Measurements from ENCODE around the gene HEY2. TPM values are rescaled to one million over a fixed set of nuclear protein-coding genes. Genes with fewer than 3 reads are reported as not detected.

The HEY2 gene
- total and polyA plus RNA-seq, 2 of the 8 experiments (the other 6 are each of a cell fraction or from before 2014, with no cell fraction given) = 9.1 to 16.2 TPM

GRCh38 chr6:125780540-125781313, 31.3 kb downstream of the HEY2 start:
- Histone ChIP-seq H2BK15ac (ENCODE audit: low read length) (peak overlapping the region; percentile 4; the same call in 1 of the 2 replicates), H3K36me3 (ENCODE audit: control insufficient read depth in 2 of 4, insufficient read depth in 4 of 4, low read length in 3 of 4) (no peaks in the 10 kb centered on the region), H2BK12ac (ENCODE audit: low read depth, low read length) (peak overlapping the region; percentile 97), H3K27me3 (replicated peaks in 1 of 4; ENCODE audit: control insufficient read depth in 3 of 4, extremely low read depth in 1 of 4, insufficient read depth in 3 of 4, low read length in 3 of 4) (no peaks in the 10 kb centered on the region), H3K23me2 (ENCODE audit: low read depth, low read length) (peaks cover 7% of the 10 kb centered on the region), H3K9me3 (ENCODE audit: insufficient read depth in 2 of 2, low read depth in 1 of 2, low read length in 1 of 2) (peaks cover 0 to 2% of the 10 kb centered on the region in 2 experiments; a peak in 1 of 4 replicates), H3K4me1 (replicated peaks in 1 of 4; ENCODE audit: control insufficient read depth in 3 of 4, insufficient read depth in 4 of 4, low read length in 3 of 4) (no peaks in the 10 kb centered on the region; a peak in 1 of 7 replicates), H3K56ac (replicated peaks; ENCODE audit: insufficient read length, low read depth, low read length) (no peak overlapping the region), H2BK20ac (ENCODE audit: low read length) (peak overlapping the region; percentile 62; the same call in 1 of the 2 replicates), H2AFZ (ENCODE audit: low read length) (peak overlapping the region; percentile 94), H3K4me2 (ENCODE audit: insufficient read depth in 1 of 2, low read depth in 2 of 2, low read length in 2 of 2) (peak overlapping the region; percentile 75 to 78), H4K20me1 (replicated peaks in 1 of 2; ENCODE audit: control insufficient read depth in 1 of 2, insufficient read depth in 2 of 2, low read length in 2 of 2) (no peaks in the 10 kb centered on the region), H3K9ac (replicated peaks in 1 of 4; ENCODE audit: extremely low read depth in 1 of 4, low read depth in 3 of 4, low read length in 3 of 4) (peak overlapping the region; percentile 60 to 87 (median 72)), H3K18ac (ENCODE audit: extremely low read depth, low read length) (peak overlapping the region; percentile 93), H3K4ac (replicated peaks; ENCODE audit: insufficient read length, low read depth, low read length) (no peak overlapping the region), H4K5ac (ENCODE audit: insufficient read length, low read depth, low read length) (peak overlapping the region; percentile 4), H3K14ac (ENCODE audit: insufficient read length) (no peak overlapping the region), H4K8ac (ENCODE audit: extremely low read depth, insufficient read depth, low read length) (peak overlapping the region; percentile 60; the same call in 1 of the 2 replicates), H2BK120ac (replicated peaks; ENCODE audit: low read depth, low read length) (no peak overlapping the region), H3K79me1 (ENCODE audit: low read depth, low read length) (no peaks in the 10 kb centered on the region), H3K27ac (ENCODE audit: low read depth, low read length) (peak overlapping the region; percentile 46; the same call in 1 of the 2 replicates), H4K91ac (replicated peaks; ENCODE audit: insufficient read length, low read length) (peak overlapping the region; percentile 88), H3K4me3 (ENCODE audit: extremely low read depth in 1 of 4, insufficient read depth in 2 of 4, low read depth in 3 of 4, low read length in 4 of 4) (peak overlapping the region; percentile 78 to 97 (median 87)), H2AK5ac (ENCODE audit: low read depth, low read length) (no peak overlapping the region), H3K23ac (ENCODE audit: insufficient read length) (no peak overlapping the region), H3K79me2 (ENCODE audit: control insufficient read depth in 1 of 2, insufficient read depth in 2 of 2, low read length in 2 of 2) (no peaks in the 10 kb centered on the region), H2BK5ac (ENCODE audit: low read depth, low read length) (peak overlapping the region; percentile 75; the same call in 1 of the 2 replicates)
- DNase-seq (ENCODE audit: low read depth in 1 of 2, low spot score in 2 of 2) (peak in 1 of 2 experiments; percentile 55), FAIRE-seq (no peak)
- WGBS, 2 experiments (ENCODE audit: extremely low coverage in 1 of 2, insufficient coverage in 1 of 2, insufficient read length in 1 of 2, insufficient replicate concordance in 2 of 2, low coverage in 1 of 2, low lambda C conversion rate in 2 of 2, missing lambda C conversion rate in 1 of 2) = 2% methylated on average over 28 of the region's 28 CpGs; no CpG with 5 or more reads in 1 of the 2 experiments
- CTCF ChIA-PET (ENCODE audit: partially characterized antibody) = interaction anchor here (0.7 to 3.5 kb wide), 18 partner anchors 10 to 474 kb away, joined by 3 to 30 read pairs (median 4); partner anchors contain the start of genes HINT3 and NCOA7
- POLR2A ChIA-PET (ENCODE audit: partially characterized antibody) = interaction anchor here (0.9 to 2.5 kb wide), 21 partner anchors 9 to 479 kb away, joined by 3 to 66 read pairs (median 3); partner anchors contain the start of genes HDDC2, HINT3, NCOA7 and TRMT11
- TF ChIP-seq ZNF274 (IDR thresholded peaks at IDR 0.05; ENCODE audit: borderline replicate concordance, extremely low read depth, low read length) = no peak
- TF ChIP-seq JUND (IDR thresholded peaks at IDR 0.05; ENCODE audit: low read length) = peak; percentile 40; the same call in 1 of the 2 replicates
- TF ChIP-seq SIN3A (conservative IDR thresholded peaks at IDR 0.05 in 1 of 2, IDR thresholded peaks at IDR 0.05 in 1 of 2; ENCODE audit: low read depth in 1 of 2, low read length in 2 of 2) = no peak
- no peak for TF ChIP-seq RAD21 (IDR thresholded peaks at IDR 0.05 in 1 of 2, conservative IDR thresholded peaks at IDR 0.05 in 1 of 2; ENCODE audit: low read depth in 2 of 2, low read length in 2 of 2)
- TF ChIP-seq ATF3 (IDR thresholded peaks at IDR 0.05; ENCODE audit: insufficient read depth, low read depth, low read length) = 0 out of 2 replicates have a peak, but pooled peaks have one; percentile 16
- TF ChIP-seq HDAC2 (IDR thresholded peaks at IDR 0.05; ENCODE audit: borderline replicate concordance in 1 of 2, low read depth in 2 of 2, low read length in 2 of 2) = peak in 1 of 2 experiments; percentile 66; a peak in 1 of 4 replicates
- TF ChIP-seq EGR1 (IDR thresholded peaks at IDR 0.05; ENCODE audit: borderline replicate concordance, low read depth, low read length) = no peak
- no peak for TF ChIP-seq BCL11A (IDR thresholded peaks at IDR 0.05; ENCODE audit: low read depth in 2 of 2, low read length in 2 of 2)
- peak; percentile 94 for TF ChIP-seq CEBPB (IDR thresholded peaks at IDR 0.05; ENCODE audit: low read depth, low read length)

Measured in H1 (cell line).